NCI-H187 (cell line): ENCODE data around the gene CX3CR1.

Source experiments
- DNase-seq, 2 experiments: peaks; one replicate each; lab custom pipeline; 2025; lab: John Stamatoyannopoulos, UW

CX3CR1 gene

GRCh38 chr3:39222939-39223338 is 56.9 kb downstream of the CX3CR1 start:
- no peak for DNase-seq

- no peak for DNase-seq
Measured at GRCh38 chr3:39222462-39222861, 57.4 kb downstream of the CX3CR1 start.

- no peak for DNase-seq
Measured at GRCh38 chr3:39221141-39221530, 58.7 kb downstream of the CX3CR1 start.

GRCh38 chr3:39220407-39221140 is 59.3 kb downstream of the CX3CR1 start:
- no peak for DNase-seq

- DNase-seq: no peak
Measured at GRCh38 chr3:39219702-39220101, 60.1 kb downstream of the CX3CR1 start.

DNA sequence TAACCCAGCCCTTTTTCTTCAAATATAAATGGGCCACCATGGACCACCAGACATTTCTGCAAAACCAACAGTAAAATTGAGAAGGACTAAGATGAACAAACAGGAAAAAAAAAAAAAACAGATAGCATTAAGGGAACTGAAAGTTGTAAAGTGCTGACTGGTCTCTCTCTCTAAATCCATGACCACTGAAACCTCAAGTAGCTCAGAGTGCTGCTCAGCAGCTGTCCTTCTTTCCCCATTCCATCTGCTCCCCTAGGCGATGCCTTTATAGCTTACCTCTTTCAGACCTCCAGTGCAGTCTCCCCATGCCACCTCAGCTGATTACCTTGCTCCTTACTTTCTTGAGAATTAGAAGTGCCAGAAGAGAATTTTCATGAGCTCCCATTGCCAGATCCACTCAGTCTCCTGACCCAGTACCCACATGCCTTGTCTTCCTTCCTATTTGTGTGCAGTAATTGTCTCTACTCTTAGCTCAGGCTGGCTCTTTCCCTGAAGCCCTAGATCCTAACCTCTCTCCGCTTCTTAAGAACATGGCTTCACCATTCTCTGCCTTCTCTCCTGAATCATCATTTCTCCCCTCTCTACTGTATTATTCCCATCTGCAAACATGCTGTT is 63.6 kb downstream of the CX3CR1 start:
- no peak for DNase-seq

DNA sequence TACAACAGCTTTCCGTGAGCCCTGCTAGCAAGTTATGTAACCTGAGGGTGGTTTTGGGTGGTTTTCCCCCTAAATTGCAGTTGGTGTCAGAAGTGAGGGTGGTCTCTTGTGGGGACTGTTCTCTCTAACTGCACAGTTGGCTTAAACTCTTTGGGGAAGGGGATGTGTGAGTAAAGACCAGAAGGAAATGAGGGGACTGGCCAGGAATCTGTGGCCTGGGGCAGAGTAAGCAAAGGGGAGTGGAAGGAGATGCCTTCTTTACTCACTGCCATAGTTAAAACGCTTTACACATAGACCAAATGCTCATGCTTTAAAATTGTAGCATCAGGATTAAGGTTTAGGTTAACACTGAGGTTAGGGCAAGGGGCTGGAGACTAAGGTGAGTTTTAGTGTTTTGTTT is 66.2 kb downstream of the CX3CR1 start:
- DNase-seq: no peak
